ENCODE measurements around the gene AOPEP.
A peak's percentile ranks its signal among the peaks of the same experiment; 100 is the strongest.

AOPEP gene

GRCh38 chr9:94915476-94916450, 189.3 kb downstream of the AOPEP start:
- no peak for DNase-seq (ENCODE audit: low read depth)

GRCh38 chr9:94916956-94917355, 190.5 kb downstream of the AOPEP start:
- no peak for DNase-seq (ENCODE audit: low read depth)

- DNase-seq (ENCODE audit: low read depth) = no peak
Measured at GRCh38 chr9:94918038-94918753, 191.7 kb downstream of the AOPEP start.

GRCh38 chr9:94919376-94920098, 193.0 kb downstream of the AOPEP start:
- DNase-seq (ENCODE audit: low read depth) = peak; percentile 82

- DNase-seq (ENCODE audit: low read depth) = peak; percentile 94
Measured at GRCh38 chr9:94920420-94921091, 194.1 kb downstream of the AOPEP start.

GRCh38 chr9:94921092-94921471, 194.6 kb downstream of the AOPEP start:
- DNase-seq (ENCODE audit: low read depth) = peak; percentile 89

GRCh38 chr9:94921656-94922055, 195.2 kb downstream of the AOPEP start:
- no peak for DNase-seq (ENCODE audit: low read depth)

GRCh38 chr9:94922098-94922607, 195.7 kb downstream of the AOPEP start:
- DNase-seq (ENCODE audit: low read depth) = peak; percentile 99

- peak; percentile 75 for DNase-seq (ENCODE audit: low read depth)
Measured at GRCh38 chr9:94922691-94923107, 196.2 kb downstream of the AOPEP start.

GRCh38 chr9:94923326-94924089, 197.0 kb downstream of the AOPEP start:
- DNase-seq (ENCODE audit: low read depth) = no peak

- no peak for DNase-seq (ENCODE audit: low read depth)
Measured at GRCh38 chr9:94925751-94926430, 199.4 kb downstream of the AOPEP start.

- DNase-seq (ENCODE audit: low read depth) = no peak
Measured at GRCh38 chr9:94926431-94926800, 199.9 kb downstream of the AOPEP start.

GRCh38 chr9:94927048-94927761, 200.7 kb downstream of the AOPEP start:
- DNase-seq (ENCODE audit: low read depth) = no peak

GRCh38 chr9:94927762-94928670, 201.5 kb downstream of the AOPEP start:
- DNase-seq (ENCODE audit: low read depth) = no peak

GRCh38 chr9:94928691-94929368, 202.3 kb downstream of the AOPEP start:
- no peak for DNase-seq (ENCODE audit: low read depth)

GRCh38 chr9:94929369-94929756, 202.9 kb downstream of the AOPEP start:
- DNase-seq (ENCODE audit: low read depth) = no peak

- DNase-seq (ENCODE audit: low read depth) = no peak
Measured at GRCh38 chr9:94931036-94931633, 204.6 kb downstream of the AOPEP start.

GRCh38 chr9:94931740-94932139, 205.2 kb downstream of the AOPEP start:
- DNase-seq (ENCODE audit: low read depth) = no peak
